K562 treated with DMSO at 1 percent for 48 hours (cell line): ENCODE data around the gene PCAT7. TPM values are rescaled to one million over a fixed set of nuclear protein-coding genes. Genes with fewer than 3 reads are reported as not detected.

Source experiments
- total RNA-seq: library from RNA; unstranded; fragments of 300-600 nt; gene quantifications from 2 replicates; pipeline ENCODE4 v1.2.3, GENCODE V29; 2022; ENCODE audit warnings: low replicate concordance; ENCODE audit errors: extremely low read depth

PCAT7 gene
- total RNA-seq, result not detected in 2 replicates

DNA sequence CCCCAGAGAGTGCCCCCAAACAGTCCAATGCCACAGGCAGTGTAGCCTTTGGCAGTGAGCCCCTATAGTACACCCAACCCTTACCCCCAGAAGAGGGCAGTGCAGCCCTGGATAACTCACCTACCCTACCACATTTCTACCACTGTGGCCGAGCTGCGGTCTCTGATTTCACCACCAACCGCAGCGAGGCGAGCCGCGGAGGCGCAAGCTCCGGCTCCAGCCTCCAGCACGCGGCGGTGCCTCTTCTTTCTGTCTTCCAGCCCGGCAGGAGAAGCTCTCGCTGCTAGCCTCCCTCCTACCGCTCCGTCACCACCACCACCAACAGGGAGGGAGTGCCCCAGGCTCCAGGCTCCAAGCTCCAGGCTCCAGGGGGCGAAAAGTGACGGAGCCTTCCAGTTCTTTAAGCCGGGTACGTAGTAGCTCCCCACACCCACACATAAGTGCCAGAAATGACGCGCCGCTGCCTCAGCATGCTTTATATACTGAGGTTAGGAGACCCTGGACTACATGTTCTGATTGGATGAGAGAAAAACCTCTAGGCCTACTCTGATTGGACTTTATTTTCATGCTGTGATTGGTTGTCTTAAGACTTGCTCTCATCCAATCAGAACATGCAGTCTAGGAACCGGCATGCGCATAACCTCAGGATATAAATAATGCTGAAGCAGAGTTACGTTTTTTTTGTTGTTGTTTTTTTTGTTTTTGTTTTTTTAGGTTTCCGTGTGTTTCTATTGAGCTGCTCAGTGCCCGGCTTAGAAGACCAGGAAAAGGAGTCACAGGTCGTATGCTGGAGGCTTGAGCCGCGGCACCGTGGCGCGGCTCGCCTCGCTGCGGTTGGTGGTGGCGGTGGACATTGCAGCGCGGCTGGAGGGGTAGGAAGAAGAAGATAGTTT, at the start of gene PCAT7:
TSS of gene PCAT7 (plus strand) at position 645 of the 893 bp plus-strand sequence.

DNA sequence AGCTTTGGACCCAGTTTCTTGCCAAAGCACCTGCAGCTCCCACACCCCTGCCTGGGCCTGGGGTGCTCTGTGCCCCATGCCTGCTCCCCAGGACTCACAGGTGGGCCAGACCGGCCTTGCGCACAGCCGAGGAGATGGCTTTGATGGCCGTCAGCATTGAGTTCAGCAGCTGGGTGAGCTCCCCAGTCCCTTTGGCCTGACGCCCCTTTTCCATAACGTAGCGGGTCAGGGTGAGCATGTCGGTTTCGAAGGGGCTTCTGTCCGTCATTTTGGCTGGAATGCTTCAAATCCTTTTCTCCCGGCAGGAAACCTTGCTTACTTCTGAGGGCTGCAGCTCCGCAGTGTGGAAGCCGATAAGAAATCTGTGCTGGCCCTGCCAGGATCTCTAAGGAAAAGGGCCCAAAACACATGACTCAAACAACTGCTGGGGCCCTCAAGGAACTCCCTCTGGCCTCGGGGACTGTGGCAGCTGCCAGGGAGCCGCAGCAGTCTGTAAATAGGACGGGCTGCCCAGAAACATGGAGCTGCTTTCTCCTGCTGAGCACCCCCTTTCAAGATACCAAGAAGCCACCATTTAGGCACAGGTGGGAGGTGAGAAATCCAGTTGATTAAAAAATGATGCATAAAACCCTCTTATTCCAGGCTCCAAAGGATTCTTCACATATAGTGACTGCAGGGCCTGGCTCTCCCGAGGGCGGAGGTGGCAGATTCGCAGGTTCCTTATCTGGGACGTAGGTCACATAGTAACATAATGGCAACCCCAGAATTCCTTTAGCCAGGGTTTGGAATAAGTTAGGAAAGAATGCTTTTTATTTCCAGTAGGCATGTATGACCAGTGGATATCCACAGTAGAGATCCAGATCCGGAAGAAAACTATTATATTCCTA, 38.8 kb downstream of the PCAT7 start, which contains the start of gene FBP2:
TSS of gene FBP2 (minus strand) at position 366 of the 887 bp plus-strand sequence. CDS start at position 268, 98 bp downstream.

Other genes with a start within 250 kb of the PCAT7 start
- not detected in 2 replicates for gene NUTM2F, start 226.4 kb upstream of the PCAT7 start, total RNA-seq
- gene FBP2, start 38.7 kb downstream of the PCAT7 start, total RNA-seq, result not detected in 2 replicates
- gene FBP1, start 84.4 kb downstream of the PCAT7 start, total RNA-seq, result not detected in 2 replicates
- gene AOPEP, start 171.6 kb downstream of the PCAT7 start, total RNA-seq, result not detected in 2 replicates